ENCODE data around the gene DMD.

GRCh38 chrX:31237189-31237588 is 1974.2 kb downstream of the DMD start:
- TF ChIP-seq CTCF (IDR thresholded peaks at IDR 0.05) (no peak), EZH2 (IDR thresholded peaks at IDR 0.05; ENCODE audit: borderline replicate concordance, insufficient read depth, low read depth, low read length, poor library complexity, severe bottlenecking) (no peak)
